GM19324 (cell line): Measurements from ENCODE around the gene SLC8A1.
A peak's percentile ranks its signal among the peaks of the same experiment; 100 is the strongest.

Experiments
- ATAC-seq: cut with Tn5 transposase; IDR thresholded peaks from one replicate; pipeline ENCODE4 v1.9.1; 2021; ENCODE audit warnings: mild to moderate bottlenecking, moderate library complexity; ENCODE audit not compliant: unreplicated experiment, low FRiP score

Gene SLC8A1

GRCh38 chr2:40129725-40130124 is 322.2 kb downstream of the SLC8A1 start:
- ATAC-seq, result no peak

- no peak for ATAC-seq
Measured at GRCh38 chr2:40128796-40129195, 323.1 kb downstream of the SLC8A1 start.

- no peak for ATAC-seq
Measured at GRCh38 chr2:40127890-40128557, 323.9 kb downstream of the SLC8A1 start.

- ATAC-seq, result no peak
Measured at GRCh38 chr2:40127146-40127545, 324.7 kb downstream of the SLC8A1 start.

- ATAC-seq, result no peak
Measured at GRCh38 chr2:40126006-40126405, 325.9 kb downstream of the SLC8A1 start.

GRCh38 chr2:40123746-40124145 is 328.1 kb downstream of the SLC8A1 start:
- ATAC-seq, result no peak

- ATAC-seq, result no peak
Measured at GRCh38 chr2:40123326-40123725, 328.6 kb downstream of the SLC8A1 start.

- no peak for ATAC-seq
Measured at GRCh38 chr2:40120957-40121356, 330.9 kb downstream of the SLC8A1 start.

GRCh38 chr2:40120026-40120425 is 331.9 kb downstream of the SLC8A1 start:
- no peak for ATAC-seq

- no peak for ATAC-seq
Measured at GRCh38 chr2:40118622-40119021, 333.3 kb downstream of the SLC8A1 start.

- no peak for ATAC-seq
Measured at GRCh38 chr2:40115894-40116293, 336.0 kb downstream of the SLC8A1 start.

- no peak for ATAC-seq
Measured at GRCh38 chr2:40115348-40115747, 336.5 kb downstream of the SLC8A1 start.

GRCh38 chr2:40113997-40114396 is 337.9 kb downstream of the SLC8A1 start:
- ATAC-seq, result no peak

- ATAC-seq, result no peak
Measured at GRCh38 chr2:40113272-40113968, 338.5 kb downstream of the SLC8A1 start.

- ATAC-seq, result no peak
Measured at GRCh38 chr2:40109381-40109780, 342.5 kb downstream of the SLC8A1 start.

- ATAC-seq, result no peak
Measured at GRCh38 chr2:40108851-40109250, 343.0 kb downstream of the SLC8A1 start.

GRCh38 chr2:40106061-40106460 is 345.8 kb downstream of the SLC8A1 start:
- no peak for ATAC-seq

GRCh38 chr2:40105593-40105992 is 346.3 kb downstream of the SLC8A1 start:
- ATAC-seq, result no peak

- ATAC-seq, result no peak
Measured at GRCh38 chr2:40103590-40103989, 348.3 kb downstream of the SLC8A1 start.

- ATAC-seq, result no peak
Measured at GRCh38 chr2:40103163-40103562, 348.7 kb downstream of the SLC8A1 start.

- ATAC-seq, result no peak
Measured at GRCh38 chr2:40102447-40102846, 349.4 kb downstream of the SLC8A1 start.

GRCh38 chr2:40101131-40101575 is 350.7 kb downstream of the SLC8A1 start:
- peak; percentile 76 for ATAC-seq
